Transverse colon (tissue), 4 donors: Measurements from ENCODE around the gene RAB40C. TPM values are rescaled to one million over a fixed set of nuclear protein-coding genes. Genes with fewer than 3 reads are reported as not detected.

Experiments
- DNase-seq: peaks from one replicate; pipeline ENCODE4 v3.0.0-alpha.2; 2019
- H3K27ac ChIP-seq, 4 donors: fragments of 200-600 bp; sonication (generic); 2 replicates each; pipeline ENCODE4 v1.5.1; 2016 to 2018; ENCODE audit warnings: inconsistent platforms in 4 of 4
- H3K27me3 ChIP-seq: fragments of 200-600 bp; sonication (generic); 2 replicates; pipeline ENCODE4 v1.5.1; 2017; ENCODE audit warnings: inconsistent platforms
- H3K36me3 ChIP-seq, 4 donors: fragments of 200-600 bp; sonication (generic); 2 replicates each; pipeline ENCODE4 v1.5.1; 2017 to 2019; ENCODE audit warnings: inconsistent platforms in 4 of 4
- H3K4me1 ChIP-seq, 4 donors: fragments of 200-600 bp; sonication (generic); 2 replicates each; pipeline ENCODE4 v1.5.1; 2017 to 2020; ENCODE audit warnings: inconsistent platforms in 4 of 4
- H3K4me3 ChIP-seq, 4 donors: fragments of 200-600 bp; sonication (generic); 1 replicate in 1 of 4; 2 replicates in 3 of 4; pipeline versions ENCODE4 v1.5.1 to v1.6.1; 2017 to 2019; ENCODE audit warnings: inconsistent platforms in 4 of 4
- H3K9me3 ChIP-seq, 2 donors: fragments of 200-600 bp; sonication (generic); 2 replicates each; pipeline ENCODE4 v1.5.1; 2017 to 2019; ENCODE audit warnings: inconsistent platforms in 2 of 2
- EP300 ChIP-seq: sonication (generic); formaldehyde crosslinking; IDR thresholded peaks from one replicate; pipeline ENCODE4 v1.6.1; 2017; ENCODE audit warnings: antibody characterized with exemption, low read depth
- POLR2A ChIP-seq: fragments of 450-650 bp; IDR thresholded peaks from one replicate; pipeline ENCODE4 v1.6.1; 2016; ENCODE audit warnings: antibody characterized with exemption, mild to moderate bottlenecking, moderate library complexity
- POLR2AphosphoS5 ChIP-seq, 3 donors: sonication (generic); formaldehyde crosslinking; IDR thresholded peaks; one replicate each; pipeline ENCODE4 v1.6.1; 2016; ENCODE audit warnings: antibody characterized with exemption in 3 of 3
- WGBS, 2 donors: methylation state at CpG; one replicate each; pipeline ENCODE4 v1.1.5; 2018; ENCODE audit warnings: low coverage in 1 of 2; 5-methylcytosine and 5-hydroxymethylcytosine counted together
- in situ Hi-C, 4 donors: fragments of 200-750 bp; cut with MboI; loops; one replicate each; pipeline versions ENCODE4 v1.15.0 to v1.15.1; 2017; ENCODE audit warnings: low sequenced_read_pairs in 3 of 4, low pct_ligation_motif_present in 1 of 4, low pct_unique_long_range_greater_than_20kb in 1 of 4
- intact Hi-C: fragments of 100-400 bp; cut with DNase I; formaldehyde crosslinking; loops from one replicate; pipeline ENCODE4 v1.15.1; 2023; ENCODE audit warnings: low total_unique reads
- total RNA-seq, 4 donors: library from RNA; depleted of rRNA; stranded (reverse); fragments of >200 nt; gene quantifications; one replicate each; pipeline ENCODE4 v1.1.0, GENCODE V29; 2016
- TF ChIP-seq, protein P1 (sequence below), 5 experiments: fragments of 200-600 bp in 3 of 5; fragments of 450-650 bp in 2 of 5; sonication (generic) in 3 of 5; IDR thresholded peaks; 1 replicate in 2 of 5; 2 replicates in 3 of 5; pipeline ENCODE4 v1.5.1; 2016 to 2017; ENCODE audit warnings: antibody characterized with exemption in 5 of 5, inconsistent platforms in 3 of 5, mild to moderate bottlenecking in 2 of 5, moderate library complexity in 1 of 5

The RAB40C gene
- total RNA-seq, 4 donors from 2014 or later, result 54.8 to 111 (median 83.5) TPM

DNA sequence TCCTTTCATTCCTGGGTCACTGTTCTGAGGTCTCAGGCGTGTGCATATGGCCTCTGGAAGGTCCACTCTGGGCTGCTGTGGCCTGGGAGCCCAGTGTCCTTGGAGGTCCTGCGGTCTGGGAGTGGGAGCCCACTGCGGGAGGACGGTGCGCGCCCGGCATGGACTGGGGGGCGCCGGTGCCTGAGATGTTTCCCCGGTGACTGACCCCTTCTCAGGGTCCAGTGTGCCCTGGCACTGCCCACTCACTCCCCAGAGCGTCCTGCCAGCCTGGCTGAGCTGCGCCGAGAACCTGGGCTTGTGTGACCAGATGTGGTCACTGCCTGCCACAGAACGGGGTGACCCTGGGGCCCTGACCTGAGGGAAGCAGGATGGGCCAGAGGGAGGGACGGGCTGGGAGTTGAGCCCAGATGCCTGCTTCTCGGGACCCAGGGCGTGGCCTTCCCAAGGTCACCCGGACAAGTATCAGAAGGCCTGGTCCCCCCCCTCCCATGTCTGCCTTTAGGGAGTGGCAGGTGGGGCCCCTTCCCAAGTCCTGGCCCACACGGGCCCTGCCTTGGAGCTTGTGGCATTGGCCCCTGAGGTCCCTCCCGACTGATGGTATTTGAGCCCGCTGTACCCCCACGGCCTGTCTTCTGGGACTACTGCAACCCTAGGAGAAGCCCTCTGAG, 84.5 kb downstream of the RAB40C start:
- intact Hi-C loops (no loop called here), in situ Hi-C loops (no loop called here)
- TF ChIP-seq EP300 (no peak), POLR2A (no peak), POLR2AphosphoS5 (IDR thresholded peaks at IDR 0.05) (no peak)
- TF ChIP-seq, protein P1, sequence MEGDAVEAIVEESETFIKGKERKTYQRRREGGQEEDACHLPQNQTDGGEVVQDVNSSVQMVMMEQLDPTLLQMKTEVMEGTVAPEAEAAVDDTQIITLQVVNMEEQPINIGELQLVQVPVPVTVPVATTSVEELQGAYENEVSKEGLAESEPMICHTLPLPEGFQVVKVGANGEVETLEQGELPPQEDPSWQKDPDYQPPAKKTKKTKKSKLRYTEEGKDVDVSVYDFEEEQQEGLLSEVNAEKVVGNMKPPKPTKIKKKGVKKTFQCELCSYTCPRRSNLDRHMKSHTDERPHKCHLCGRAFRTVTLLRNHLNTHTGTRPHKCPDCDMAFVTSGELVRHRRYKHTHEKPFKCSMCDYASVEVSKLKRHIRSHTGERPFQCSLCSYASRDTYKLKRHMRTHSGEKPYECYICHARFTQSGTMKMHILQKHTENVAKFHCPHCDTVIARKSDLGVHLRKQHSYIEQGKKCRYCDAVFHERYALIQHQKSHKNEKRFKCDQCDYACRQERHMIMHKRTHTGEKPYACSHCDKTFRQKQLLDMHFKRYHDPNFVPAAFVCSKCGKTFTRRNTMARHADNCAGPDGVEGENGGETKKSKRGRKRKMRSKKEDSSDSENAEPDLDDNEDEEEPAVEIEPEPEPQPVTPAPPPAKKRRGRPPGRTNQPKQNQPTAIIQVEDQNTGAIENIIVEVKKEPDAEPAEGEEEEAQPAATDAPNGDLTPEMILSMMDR (IDR thresholded peaks at IDR 0.05), result no peak
- no peak for DNase-seq
- peaks cover 20 to 50% (median 33%) of the 10 kb centered on the region in 4 donors for H3K4me1 ChIP-seq
- H3K9me3 ChIP-seq, result no peaks in the 10 kb centered on the region
- peak overlapping the region in 1 of 4 donors; percentile 69 for H3K27ac ChIP-seq
- no peaks in the 10 kb centered on the region for H3K27me3 ChIP-seq
- 76% methylated on average over 20 of the region's 22 CpGs; no CpG with 5 or more reads in 1 of the 2 donors for WGBS, 2 donors
- H3K36me3 ChIP-seq, result peaks cover 0 to 26% (median 5%) of the 10 kb centered on the region in 4 donors
- H3K4me3 ChIP-seq, result no peak overlapping the region

DNA sequence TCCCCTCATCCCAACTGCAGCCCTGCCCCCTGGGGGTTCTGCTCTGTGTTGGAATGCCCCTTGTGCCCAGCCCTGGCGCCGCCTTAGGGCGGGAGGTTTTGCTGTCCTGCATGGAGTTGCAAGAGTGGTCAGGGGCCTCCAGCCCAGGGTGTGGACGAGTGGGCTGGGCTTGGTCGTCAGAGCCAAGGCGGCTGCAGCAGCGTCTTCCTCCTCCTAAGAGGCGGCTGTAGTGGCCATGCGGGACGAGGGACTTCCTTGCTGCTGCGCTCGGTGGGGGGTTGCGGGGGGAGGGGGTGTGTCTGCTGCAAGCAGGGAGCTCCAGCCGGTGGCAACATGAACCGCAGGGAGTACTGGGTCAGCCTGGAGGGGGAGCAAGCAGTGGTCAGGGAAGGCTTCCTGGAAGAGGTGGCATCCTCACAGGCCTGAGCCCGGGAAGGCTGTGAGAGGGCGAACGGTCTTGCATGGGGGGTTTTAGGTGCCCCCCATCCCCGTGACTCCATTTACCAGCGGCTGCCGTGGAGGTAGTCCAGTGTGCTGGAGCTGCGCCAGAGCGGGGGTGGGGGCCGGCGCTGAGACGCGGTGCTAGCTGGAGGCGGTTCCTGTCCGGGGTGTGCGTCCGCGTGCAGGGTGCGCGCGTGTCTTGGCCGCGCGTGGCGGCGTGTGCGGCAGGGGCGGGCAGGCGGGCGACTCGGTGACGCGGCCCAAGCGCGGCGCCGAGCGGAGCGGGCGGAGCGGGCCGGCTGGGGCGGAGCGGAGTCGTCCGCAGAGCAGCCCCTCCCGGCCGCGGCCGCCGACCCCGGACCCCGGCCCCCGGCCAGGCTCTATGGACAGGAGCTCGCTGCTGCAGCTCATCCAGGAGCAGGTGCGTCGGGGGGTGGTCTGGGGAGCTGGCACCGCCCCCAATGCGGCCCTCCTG, 85.4 kb downstream of the RAB40C start, which contains the start of gene RHBDL1:
Gene RHBDL1 (plus strand): TSS at position 704 of the 916 bp plus-strand sequence. CDS start 120 bp downstream, at position 824.
- Histone ChIP-seq H3K27ac (peak within 1 kb of the TSS in 3 of 4 donors; percentile 27 to 69 (median 58)), H3K27me3 (no peaks in the 10 kb centered on the region), H3K9me3 (no peaks in the 10 kb centered on the region), H3K4me1 (peaks cover 18 to 51% (median 35%) of the 10 kb centered on the region in 4 donors), H3K36me3 (peaks cover 0 to 22% (median 3%) of the 10 kb centered on the region in 4 donors), H3K4me3 (peak within 1 kb of the TSS in 3 of 4 donors; percentile 25 to 44 (median 41))
- intact Hi-C loops, result no loop called here
- TF ChIP-seq POLR2AphosphoS5 (IDR thresholded peaks at IDR 0.05) (peak in 1 of 3 donors; percentile 16), EP300 (no peak), POLR2A (no peak)
- TF ChIP-seq, protein P1 (IDR thresholded peaks at IDR 0.05), result peak in 1 of 5 experiments; percentile 19
- peak; percentile 57 for DNase-seq
- in situ Hi-C loops, result no loop called here
- 17% methylated on average over 34 of the region's 73 CpGs; no CpG with 5 or more reads in 1 of the 2 donors for WGBS, 2 donors

DNA sequence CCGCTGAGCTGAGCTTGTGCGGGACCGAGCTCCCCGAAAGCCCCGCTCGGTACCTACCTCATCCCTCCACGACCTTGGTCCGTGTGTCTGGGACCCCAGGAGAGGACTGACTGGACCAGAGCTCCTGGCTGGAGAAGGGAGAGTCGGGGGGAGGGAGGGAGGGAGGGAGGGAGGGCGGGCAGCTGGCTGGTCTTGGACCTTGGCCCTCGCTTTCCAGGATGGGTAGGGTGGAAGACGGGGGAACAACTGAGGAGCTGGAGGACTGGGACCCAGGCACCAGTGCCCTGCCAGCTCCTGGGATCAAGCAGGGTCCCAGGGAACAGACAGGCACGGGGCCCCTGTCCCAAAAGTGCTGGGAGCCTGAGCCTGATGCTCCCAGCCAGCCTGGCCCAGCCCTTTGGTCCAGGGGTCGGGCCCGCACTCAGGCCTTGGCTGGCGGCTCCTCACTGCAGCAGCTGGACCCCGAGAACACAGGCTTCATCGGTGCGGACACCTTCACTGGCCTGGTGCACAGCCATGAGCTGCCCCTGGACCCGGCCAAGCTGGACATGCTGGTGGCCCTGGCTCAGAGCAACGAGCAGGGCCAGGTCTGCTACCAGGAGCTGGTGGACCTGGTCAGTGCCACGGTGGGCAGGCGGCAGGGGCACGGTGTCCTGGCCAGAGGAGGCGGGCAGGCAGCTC, 86.2 kb downstream of the RAB40C start:
- H3K9me3 ChIP-seq, result no peaks in the 10 kb centered on the region
- H3K36me3 ChIP-seq, result peaks cover 0 to 15% (median 0%) of the 10 kb centered on the region in 4 donors
- peak overlapping the region in 3 of 4 donors; percentile 25 to 44 (median 41) for H3K4me3 ChIP-seq
- WGBS, 2 donors, result 41% methylated on average over 9 of the region's 25 CpGs; no CpG with 5 or more reads in 1 of the 2 donors
- peak; percentile 49 for DNase-seq
- H3K27ac ChIP-seq, result peak overlapping the region in 3 of 4 donors; percentile 27 to 69 (median 58)
- no peaks in the 10 kb centered on the region for H3K27me3 ChIP-seq
- intact Hi-C loops (no loop called here), in situ Hi-C loops (no loop called here)
- TF ChIP-seq, protein P1 (IDR thresholded peaks at IDR 0.05), result no peak
- TF ChIP-seq POLR2AphosphoS5 (IDR thresholded peaks at IDR 0.05), result no peak
- TF ChIP-seq EP300, result no peak
- TF ChIP-seq POLR2A, result no peak
- peaks cover 20 to 55% (median 38%) of the 10 kb centered on the region in 4 donors for H3K4me1 ChIP-seq
